ENCODE results near the gene UNC13A. TPM values are rescaled to one million over a fixed set of nuclear protein-coding genes. Genes with fewer than 3 reads are reported as not detected.

UNC13A gene
- polyA plus RNA-seq, 1 donor from 2014 or later, result 7.8 TPM

DNA sequence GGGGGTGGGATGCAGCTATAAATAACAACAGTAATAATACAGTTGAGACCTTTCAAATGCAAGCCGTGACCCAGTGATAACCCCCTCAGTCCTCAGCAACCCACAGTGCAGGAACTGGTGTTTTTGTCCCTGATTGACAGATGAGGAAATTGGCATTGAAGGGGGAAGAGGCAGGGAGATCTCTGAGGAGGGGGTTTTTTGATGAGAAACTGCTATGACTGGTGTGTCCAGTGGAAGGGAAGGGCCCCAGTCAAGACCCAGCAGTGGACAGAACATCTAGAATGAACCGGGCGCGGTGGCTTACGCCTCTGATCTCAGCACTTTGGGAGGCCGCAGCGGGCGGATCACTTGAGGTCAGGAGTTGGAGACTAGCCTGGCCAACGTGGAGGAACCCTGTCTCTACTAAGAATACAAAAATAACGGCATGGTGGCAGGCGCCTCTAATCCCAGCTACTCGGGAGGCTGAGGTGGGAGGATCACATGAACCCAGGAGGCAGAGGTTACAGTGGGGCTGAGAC lies 33.0 kb upstream of the UNC13A start:
- H3K9me3 ChIP-seq (ENCODE audit: low read length), result no peaks in the 10 kb centered on the region
- H3K9ac ChIP-seq (ENCODE audit: low read length), result no peak overlapping the region
- no peak for TF ChIP-seq MXI1 (conservative IDR thresholded peaks at IDR 0.05; ENCODE audit: poor library complexity, severe bottlenecking)
- no peak for TF ChIP-seq TAF1 (IDR thresholded peaks at IDR 0.05; ENCODE audit: low read depth)
- TF ChIP-seq EP300 (conservative IDR thresholded peaks at IDR 0.05; ENCODE audit: poor library complexity, severe bottlenecking), result no peak
- TF ChIP-seq RAD21 (conservative IDR thresholded peaks at IDR 0.05), result no peak
- TF ChIP-seq POLR2AphosphoS5 (IDR thresholded peaks at IDR 0.05), result no peak
- no peak for TF ChIP-seq EZH2 (IDR thresholded peaks at IDR 0.05; ENCODE audit: borderline replicate concordance, insufficient read depth, low read length, poor library complexity, severe bottlenecking)
- TF ChIP-seq, protein P1, sequence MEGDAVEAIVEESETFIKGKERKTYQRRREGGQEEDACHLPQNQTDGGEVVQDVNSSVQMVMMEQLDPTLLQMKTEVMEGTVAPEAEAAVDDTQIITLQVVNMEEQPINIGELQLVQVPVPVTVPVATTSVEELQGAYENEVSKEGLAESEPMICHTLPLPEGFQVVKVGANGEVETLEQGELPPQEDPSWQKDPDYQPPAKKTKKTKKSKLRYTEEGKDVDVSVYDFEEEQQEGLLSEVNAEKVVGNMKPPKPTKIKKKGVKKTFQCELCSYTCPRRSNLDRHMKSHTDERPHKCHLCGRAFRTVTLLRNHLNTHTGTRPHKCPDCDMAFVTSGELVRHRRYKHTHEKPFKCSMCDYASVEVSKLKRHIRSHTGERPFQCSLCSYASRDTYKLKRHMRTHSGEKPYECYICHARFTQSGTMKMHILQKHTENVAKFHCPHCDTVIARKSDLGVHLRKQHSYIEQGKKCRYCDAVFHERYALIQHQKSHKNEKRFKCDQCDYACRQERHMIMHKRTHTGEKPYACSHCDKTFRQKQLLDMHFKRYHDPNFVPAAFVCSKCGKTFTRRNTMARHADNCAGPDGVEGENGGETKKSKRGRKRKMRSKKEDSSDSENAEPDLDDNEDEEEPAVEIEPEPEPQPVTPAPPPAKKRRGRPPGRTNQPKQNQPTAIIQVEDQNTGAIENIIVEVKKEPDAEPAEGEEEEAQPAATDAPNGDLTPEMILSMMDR (IDR thresholded peaks at IDR 0.05; ENCODE audit: poor library complexity, severe bottlenecking), result no peak
- H3F3A ChIP-seq (ENCODE audit: insufficient read depth, low read length, poor library complexity, severe bottlenecking), result no peaks in the 10 kb centered on the region
- H3K4me2 ChIP-seq (ENCODE audit: low read length), result peak overlapping the region; percentile 88
- H3K4me3 ChIP-seq (ENCODE audit: low read length), result peak overlapping the region; percentile 88
- no peaks in the 10 kb centered on the region for H3K9me2 ChIP-seq (ENCODE audit: insufficient read depth, low read length)
- H3K27ac ChIP-seq (ENCODE audit: low read length), result no peak overlapping the region
- no peaks in the 10 kb centered on the region for H3K36me3 ChIP-seq (ENCODE audit: insufficient read depth, low read length)
- H3K79me2 ChIP-seq (replicated peaks; ENCODE audit: insufficient read depth, low read length), result peaks cover 23% of the 10 kb centered on the region
- peaks cover 4% of the 10 kb centered on the region for H4K20me1 ChIP-seq (ENCODE audit: insufficient read depth)
- H2AFZ ChIP-seq (ENCODE audit: low read depth, low read length), result no peak overlapping the region
- no peaks in the 10 kb centered on the region for H3K27me3 ChIP-seq (ENCODE audit: insufficient read depth, low read depth, low read length)

DNA sequence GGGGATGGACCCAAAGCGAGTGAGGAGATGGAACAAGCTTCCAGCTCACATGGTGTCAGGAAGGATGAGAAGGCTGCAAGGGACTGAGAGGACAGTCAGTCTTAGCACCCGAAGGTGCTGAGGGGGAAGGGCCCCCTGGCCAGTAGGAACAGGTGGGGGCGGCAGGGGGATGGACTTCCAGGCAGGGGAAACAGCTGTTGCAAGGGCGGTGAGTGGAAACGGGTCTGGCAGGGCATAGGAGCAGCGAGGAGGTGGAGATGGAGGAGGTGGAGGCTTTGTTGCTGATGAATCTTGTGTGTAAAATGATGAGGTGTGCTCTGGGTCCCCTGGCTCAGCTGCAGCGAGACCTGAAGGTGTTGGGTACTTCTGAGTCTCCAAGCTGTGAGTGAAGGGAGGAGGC lies 32.3 kb upstream of the UNC13A start:
- H3K4me3 ChIP-seq (ENCODE audit: low read length), result peak overlapping the region; percentile 88
- peak overlapping the region; percentile 88 for H3K4me2 ChIP-seq (ENCODE audit: low read length)
- no peak overlapping the region for H2AFZ ChIP-seq (ENCODE audit: low read depth, low read length)
- peaks cover 23% of the 10 kb centered on the region for H3K79me2 ChIP-seq (replicated peaks; ENCODE audit: insufficient read depth, low read length)
- H3K9ac ChIP-seq (ENCODE audit: low read length), result peak overlapping the region; percentile 86
- TF ChIP-seq EP300 (conservative IDR thresholded peaks at IDR 0.05; ENCODE audit: poor library complexity, severe bottlenecking) (no peak), POLR2AphosphoS5 (IDR thresholded peaks at IDR 0.05) (no peak), MXI1 (conservative IDR thresholded peaks at IDR 0.05; ENCODE audit: poor library complexity, severe bottlenecking) (no peak)
- no peak overlapping the region for H3K27ac ChIP-seq (ENCODE audit: low read length)
- H3K27me3 ChIP-seq (ENCODE audit: insufficient read depth, low read depth, low read length), result no peaks in the 10 kb centered on the region
- peaks cover 4% of the 10 kb centered on the region for H4K20me1 ChIP-seq (ENCODE audit: insufficient read depth)
- H3F3A ChIP-seq (ENCODE audit: insufficient read depth, low read length, poor library complexity, severe bottlenecking), result no peaks in the 10 kb centered on the region
- no peaks in the 10 kb centered on the region for H3K9me2 ChIP-seq (ENCODE audit: insufficient read depth, low read length)
- H3K36me3 ChIP-seq (ENCODE audit: insufficient read depth, low read length), result no peaks in the 10 kb centered on the region
- H3K9me3 ChIP-seq (ENCODE audit: low read length), result no peaks in the 10 kb centered on the region

DNA sequence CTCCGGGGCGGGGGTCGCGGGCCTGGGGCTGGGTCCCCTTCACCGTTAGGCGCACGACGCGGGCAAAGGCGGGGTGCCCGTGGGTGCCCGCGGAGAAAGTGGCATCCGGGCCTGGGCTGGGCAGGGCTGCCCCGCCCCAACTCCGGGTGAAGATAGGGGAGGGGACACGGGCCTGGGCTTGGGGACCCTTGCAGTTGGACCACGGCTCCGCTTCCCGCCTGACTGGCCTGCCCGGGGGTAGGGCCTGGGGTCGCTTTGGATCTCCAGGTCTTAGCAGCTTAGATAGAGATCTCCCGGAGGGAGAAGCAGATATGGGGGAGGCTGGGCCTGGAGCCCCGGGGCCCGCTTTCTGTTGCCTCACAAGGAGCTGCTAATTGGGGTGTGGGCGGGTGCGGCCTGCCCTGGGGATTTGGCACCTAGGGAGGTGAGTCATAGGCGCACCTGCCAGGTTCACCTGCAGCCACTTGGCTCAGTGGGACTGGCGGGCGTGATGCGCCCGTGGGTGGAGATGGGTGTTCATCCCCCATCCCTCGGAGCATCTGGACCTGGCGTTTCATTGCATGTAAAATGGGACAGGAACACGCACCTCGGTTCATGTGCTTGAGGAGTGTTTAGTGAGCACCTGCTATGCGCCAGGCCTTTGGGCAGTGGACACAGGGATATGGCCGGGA lies 31.7 kb upstream of the UNC13A start:
- H3K9me2 ChIP-seq (ENCODE audit: insufficient read depth, low read length), result no peaks in the 10 kb centered on the region
- no peaks in the 10 kb centered on the region for H3F3A ChIP-seq (ENCODE audit: insufficient read depth, low read length, poor library complexity, severe bottlenecking)
- no peaks in the 10 kb centered on the region for H3K36me3 ChIP-seq (ENCODE audit: insufficient read depth, low read length)
- H3K9ac ChIP-seq (ENCODE audit: low read length), result peak overlapping the region; percentile 86
- H3K27ac ChIP-seq (ENCODE audit: low read length), result no peak overlapping the region
- peak overlapping the region; percentile 88 for H3K4me2 ChIP-seq (ENCODE audit: low read length)
- no peaks in the 10 kb centered on the region for H3K9me3 ChIP-seq (ENCODE audit: low read length)
- peak overlapping the region; percentile 88 for H3K4me3 ChIP-seq (ENCODE audit: low read length)
- H2AFZ ChIP-seq (ENCODE audit: low read depth, low read length), result no peak overlapping the region
- TF ChIP-seq EZH2 (IDR thresholded peaks at IDR 0.05; ENCODE audit: borderline replicate concordance, insufficient read depth, low read length, poor library complexity, severe bottlenecking) (no peak), RAD21 (conservative IDR thresholded peaks at IDR 0.05) (no peak), MXI1 (conservative IDR thresholded peaks at IDR 0.05; ENCODE audit: poor library complexity, severe bottlenecking) (no peak), SMC3 (conservative IDR thresholded peaks at IDR 0.05; ENCODE audit: poor library complexity) (no peak), POLR2AphosphoS5 (IDR thresholded peaks at IDR 0.05) (no peak), TAF1 (IDR thresholded peaks at IDR 0.05; ENCODE audit: low read depth) (no peak), EP300 (conservative IDR thresholded peaks at IDR 0.05; ENCODE audit: poor library complexity, severe bottlenecking) (no peak)
- TF ChIP-seq, protein P2, sequence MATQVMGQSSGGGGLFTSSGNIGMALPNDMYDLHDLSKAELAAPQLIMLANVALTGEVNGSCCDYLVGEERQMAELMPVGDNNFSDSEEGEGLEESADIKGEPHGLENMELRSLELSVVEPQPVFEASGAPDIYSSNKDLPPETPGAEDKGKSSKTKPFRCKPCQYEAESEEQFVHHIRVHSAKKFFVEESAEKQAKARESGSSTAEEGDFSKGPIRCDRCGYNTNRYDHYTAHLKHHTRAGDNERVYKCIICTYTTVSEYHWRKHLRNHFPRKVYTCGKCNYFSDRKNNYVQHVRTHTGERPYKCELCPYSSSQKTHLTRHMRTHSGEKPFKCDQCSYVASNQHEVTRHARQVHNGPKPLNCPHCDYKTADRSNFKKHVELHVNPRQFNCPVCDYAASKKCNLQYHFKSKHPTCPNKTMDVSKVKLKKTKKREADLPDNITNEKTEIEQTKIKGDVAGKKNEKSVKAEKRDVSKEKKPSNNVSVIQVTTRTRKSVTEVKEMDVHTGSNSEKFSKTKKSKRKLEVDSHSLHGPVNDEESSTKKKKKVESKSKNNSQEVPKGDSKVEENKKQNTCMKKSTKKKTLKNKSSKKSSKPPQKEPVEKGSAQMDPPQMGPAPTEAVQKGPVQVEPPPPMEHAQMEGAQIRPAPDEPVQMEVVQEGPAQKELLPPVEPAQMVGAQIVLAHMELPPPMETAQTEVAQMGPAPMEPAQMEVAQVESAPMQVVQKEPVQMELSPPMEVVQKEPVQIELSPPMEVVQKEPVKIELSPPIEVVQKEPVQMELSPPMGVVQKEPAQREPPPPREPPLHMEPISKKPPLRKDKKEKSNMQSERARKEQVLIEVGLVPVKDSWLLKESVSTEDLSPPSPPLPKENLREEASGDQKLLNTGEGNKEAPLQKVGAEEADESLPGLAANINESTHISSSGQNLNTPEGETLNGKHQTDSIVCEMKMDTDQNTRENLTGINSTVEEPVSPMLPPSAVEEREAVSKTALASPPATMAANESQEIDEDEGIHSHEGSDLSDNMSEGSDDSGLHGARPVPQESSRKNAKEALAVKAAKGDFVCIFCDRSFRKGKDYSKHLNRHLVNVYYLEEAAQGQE (IDR thresholded peaks at IDR 0.05; ENCODE audit: borderline replicate concordance), result no peak
- TF ChIP-seq, protein P1 (IDR thresholded peaks at IDR 0.05; ENCODE audit: poor library complexity, severe bottlenecking), result no peak
- H4K20me1 ChIP-seq (ENCODE audit: insufficient read depth), result peaks cover 4% of the 10 kb centered on the region
- H3K27me3 ChIP-seq (ENCODE audit: insufficient read depth, low read depth, low read length), result no peaks in the 10 kb centered on the region
- H3K79me2 ChIP-seq (replicated peaks; ENCODE audit: insufficient read depth, low read length), result peaks cover 23% of the 10 kb centered on the region

Data from neural cell (in vitro differentiated cells).